Epidermal melanocyte (primary cell): ENCODE measurements around the gene HS3ST2.
"Not testable (repeated sequence)": the region's sequence is repeated elsewhere in the genome, so short reads cannot be mapped to it uniquely, and the experiment has no call there.

Experiments
- DNase-seq: peaks from one replicate; pipeline ENCODE4 v3.0.0; 2011; ENCODE audit warnings: low spot score; ENCODE audit not compliant: insufficient read length

HS3ST2 gene

GRCh38 chr16:22874394-22874793 is 60.4 kb downstream of the HS3ST2 start:
- DNase-seq = no peak

- no peak for DNase-seq
Measured at GRCh38 chr16:22878955-22879354, 65.0 kb downstream of the HS3ST2 start.

- DNase-seq = no peak
Measured at GRCh38 chr16:22879466-22879865, 65.5 kb downstream of the HS3ST2 start.

- no peak for DNase-seq
Measured at GRCh38 chr16:22882981-22883380, 69.0 kb downstream of the HS3ST2 start.

- no peak for DNase-seq
Measured at GRCh38 chr16:22885951-22886350, 72.0 kb downstream of the HS3ST2 start.

GRCh38 chr16:22886927-22887326 is 73.0 kb downstream of the HS3ST2 start:
- no peak for DNase-seq

- DNase-seq = no peak
Measured at GRCh38 chr16:22887445-22887844, 73.5 kb downstream of the HS3ST2 start.

GRCh38 chr16:22888791-22889190 is 74.8 kb downstream of the HS3ST2 start:
- DNase-seq = no peak

GRCh38 chr16:22890976-22891375 is 77.0 kb downstream of the HS3ST2 start:
- no peak for DNase-seq

GRCh38 chr16:22897184-22897583 is 83.2 kb downstream of the HS3ST2 start:
- DNase-seq = no peak

- no peak for DNase-seq
Measured at GRCh38 chr16:22898131-22898530, 84.2 kb downstream of the HS3ST2 start.

GRCh38 chr16:22898874-22899348 is 84.9 kb downstream of the HS3ST2 start:
- DNase-seq = no peak

- DNase-seq = not testable (repeated sequence)
Measured at GRCh38 chr16:22899567-22899966, 85.6 kb downstream of the HS3ST2 start.

GRCh38 chr16:22900863-22901262 is 86.9 kb downstream of the HS3ST2 start:
- DNase-seq = no peak

- no peak for DNase-seq
Measured at GRCh38 chr16:22901563-22901962, 87.6 kb downstream of the HS3ST2 start.

GRCh38 chr16:22903716-22904115 is 89.8 kb downstream of the HS3ST2 start:
- no peak for DNase-seq

- DNase-seq = no peak
Measured at GRCh38 chr16:22912654-22913053, 98.7 kb downstream of the HS3ST2 start.

- DNase-seq = no peak
Measured at GRCh38 chr16:22915003-22915402, 101.0 kb downstream of the HS3ST2 start.

- no peak for DNase-seq
Measured at GRCh38 chr16:22923491-22923890, 109.5 kb downstream of the HS3ST2 start.

GRCh38 chr16:22924492-22924891 is 110.5 kb downstream of the HS3ST2 start:
- no peak for DNase-seq

GRCh38 chr16:22926105-22926751 is 112.3 kb downstream of the HS3ST2 start:
- no peak for DNase-seq

- DNase-seq = no peak
Measured at GRCh38 chr16:22927306-22927705, 113.3 kb downstream of the HS3ST2 start.

- no peak for DNase-seq
Measured at GRCh38 chr16:22928882-22929435, 115.0 kb downstream of the HS3ST2 start.
